Common myeloid progenitor, CD34-positive (primary cell): ENCODE results near the gene SUOX.
A peak's percentile ranks its signal among the peaks of the same experiment; 100 is the strongest.

Experiments used
- CTCF ChIA-PET: fragments of 350-600 bp; sonication (Branson Sonifier 250); formaldehyde crosslinking; loops from one replicate; lab custom pipeline; 2021; ENCODE audit warnings: antibody characterized with exemption; lab: Charles Lee
- POLR2A ChIA-PET: fragments of 350-600 bp; sonication (Branson Sonifier 250); formaldehyde crosslinking; loops from one replicate; lab custom pipeline; 2021; ENCODE audit warnings: antibody characterized with exemption; lab: Charles Lee
- DNase-seq, 3 donors: peaks; one replicate each; pipeline versions ENCODE4 v3.0.0 to v3.0.0-alpha.2; 2013
- H3K27ac ChIP-seq, 2 experiments: 1 replicate in 1 of 2; 2 replicates in 1 of 2; pipeline ENCODE4 v1.7.0; 2013; ENCODE audit warnings: inconsistent platforms in 2 of 2, low read length in 2 of 2, mild to moderate bottlenecking in 2 of 2, low read depth in 1 of 2, moderate library complexity in 1 of 2; ENCODE audit not compliant: severe bottlenecking in 2 of 2, insufficient read depth in 1 of 2, poor library complexity in 1 of 2
- H3K27me3 ChIP-seq, 5 experiments: replicated peaks in 2 of 5; 1 replicate in 3 of 5; 2 replicates in 2 of 5; pipeline versions ENCODE4 v1.6.1 to v1.7.0; 2013; ENCODE audit warnings: low read length in 4 of 5, mild to moderate bottlenecking in 2 of 5, moderate library complexity in 2 of 5, inconsistent platforms in 1 of 5; ENCODE audit not compliant: insufficient read depth in 5 of 5, control insufficient read depth in 4 of 5
- H3K36me3 ChIP-seq, 4 experiments: 1 replicate in 2 of 4; 2 replicates in 2 of 4; pipeline versions ENCODE4 v1.6.1 to v1.7.0; 2013; ENCODE audit warnings: low read length in 3 of 4, control low read depth in 1 of 4, mild to moderate bottlenecking in 1 of 4; ENCODE audit not compliant: control insufficient read depth in 4 of 4, insufficient read depth in 4 of 4
- H3K4me1 ChIP-seq, 4 experiments: 1 replicate in 3 of 4; 2 replicates in 1 of 4; pipeline versions ENCODE4 v1.6.1 to v1.7.1; 2013; ENCODE audit warnings: low read length in 3 of 4, mild to moderate bottlenecking in 3 of 4, control low read depth in 1 of 4, inconsistent platforms in 1 of 4, moderate library complexity in 1 of 4; ENCODE audit not compliant: control insufficient read depth in 4 of 4, insufficient read depth in 4 of 4; ENCODE audit errors: control extremely low read depth in 1 of 4
- H3K4me3 ChIP-seq, 7 experiments: 1 replicate in 4 of 7; 2 replicates in 3 of 7; pipeline versions ENCODE4 v1.5.1 to v1.7.0; 2013; ENCODE audit warnings: mild to moderate bottlenecking in 7 of 7, low read length in 6 of 7, moderate library complexity in 6 of 7, inconsistent platforms in 2 of 7, low read depth in 2 of 7, control low read depth in 1 of 7; ENCODE audit not compliant: insufficient read depth in 4 of 7, control insufficient read depth in 1 of 7; ENCODE audit errors: extremely low read depth in 1 of 7
- H3K9me3 ChIP-seq, 5 experiments: 1 replicate in 4 of 5; 2 replicates in 1 of 5; pipeline versions ENCODE4 v1.6.1 to v1.7.1; 2013; ENCODE audit warnings: low read length in 4 of 5, mild to moderate bottlenecking in 2 of 5, inconsistent platforms in 1 of 5, low read depth in 1 of 5, moderate library complexity in 1 of 5; ENCODE audit not compliant: control insufficient read depth in 4 of 5, insufficient read depth in 2 of 5; ENCODE audit errors: control extremely low read depth in 1 of 5
- WGBS: methylation state at CpG from one replicate; pipeline ENCODE4 v1.1.5; 2013; ENCODE audit not compliant: insufficient coverage; 5-methylcytosine and 5-hydroxymethylcytosine counted together

Gene SUOX

DNA sequence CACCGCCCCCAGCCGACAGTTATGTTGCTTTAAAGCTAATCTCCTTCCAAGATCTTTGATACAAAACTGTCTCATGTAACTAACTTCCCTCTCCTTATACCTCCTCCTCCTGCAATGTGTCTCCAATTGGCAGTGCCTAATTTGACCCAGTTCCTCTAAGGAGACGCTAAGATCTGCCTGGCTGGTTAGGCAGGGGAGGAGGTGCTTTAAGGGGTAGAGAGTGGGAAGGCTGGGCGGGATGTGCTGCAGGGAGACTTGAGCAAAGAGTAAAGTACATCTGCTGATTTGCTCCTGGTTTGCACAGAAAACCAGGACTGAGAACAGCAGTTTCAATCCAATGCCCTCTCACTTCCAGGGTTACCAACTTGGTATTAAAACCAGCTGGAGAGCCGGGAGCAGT lies 16.4 kb downstream of the SUOX start:
- Histone ChIP-seq H3K27me3 (no peaks in the 10 kb centered on the region), H3K27ac (no peak overlapping the region), H3K9me3 (no peaks in the 10 kb centered on the region), H3K4me3 (no peak overlapping the region), H3K4me1 (peaks cover 0 to under 1% (median 0%) of the 10 kb centered on the region in 4 experiments), H3K36me3 (peaks cover 0 to 5% (median under 1%) of the 10 kb centered on the region in 4 experiments)
- ChIA-PET POLR2A (no interaction called here), CTCF (interaction anchor here (1.0 to 5.8 kb wide), 7 partner anchors 8 to 275 kb away, joined by 3 to 45 read pairs (median 4); partner anchors contain the start of gene SUOX)
- DNase-seq, result no peak
- 93% methylated on average over 3 of the region's 5 CpGs for WGBS

DNA sequence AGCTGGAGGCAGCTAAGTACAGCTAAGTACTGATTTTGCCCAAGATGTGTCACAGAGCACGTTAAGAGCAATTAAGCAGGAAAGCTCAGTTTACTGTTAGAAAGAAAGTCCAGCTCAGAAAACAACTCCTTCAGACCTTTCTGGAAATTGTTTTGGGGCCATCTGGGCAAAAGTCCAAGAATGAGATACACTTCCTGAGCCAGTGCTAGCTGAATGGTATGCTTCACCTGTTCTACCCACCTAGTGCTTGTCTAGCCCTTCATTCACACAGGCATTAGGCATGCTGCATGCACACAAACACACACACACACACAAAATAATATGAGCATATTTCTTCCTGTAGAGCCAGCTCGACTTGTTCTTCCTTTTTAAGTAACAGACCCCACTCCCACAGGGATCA lies 17.1 kb downstream of the SUOX start:
- H3K9me3 ChIP-seq, result no peaks in the 10 kb centered on the region
- ChIA-PET CTCF (interaction anchor here (1.2 to 5.8 kb wide), 4 partner anchors 8 to 17 kb away, joined by 4 to 45 read pairs (median 10); partner anchors contain the start of gene SUOX), POLR2A (no interaction called here)
- peaks cover 0 to 5% (median under 1%) of the 10 kb centered on the region in 4 experiments for H3K36me3 ChIP-seq
- 60% methylated on average over 2 of the region's 2 CpGs for WGBS
- H3K27ac ChIP-seq, result no peak overlapping the region
- no peaks in the 10 kb centered on the region for H3K27me3 ChIP-seq
- H3K4me1 ChIP-seq, result no peaks in the 10 kb centered on the region
- DNase-seq, result no peak
- no peak overlapping the region for H3K4me3 ChIP-seq

DNA sequence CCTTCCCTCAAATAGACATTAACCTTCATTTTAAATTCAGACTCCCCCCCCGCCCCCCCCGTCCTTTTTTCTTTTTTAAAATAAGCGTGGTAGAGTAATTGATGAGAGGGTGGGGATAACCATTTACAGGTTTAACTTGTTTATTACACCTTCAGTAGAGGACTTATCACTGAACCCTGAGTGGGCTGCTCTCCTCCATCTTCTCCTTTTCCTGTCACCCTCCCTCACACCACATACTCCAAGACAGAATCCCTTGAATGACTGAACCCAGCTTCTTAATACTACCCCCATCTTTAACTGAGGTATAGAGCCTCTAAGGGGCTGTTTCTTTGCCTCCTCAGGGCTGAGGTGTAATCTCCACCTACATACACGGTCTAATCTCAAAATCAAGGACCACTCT lies 20.1 kb downstream of the SUOX start:
- Histone ChIP-seq H3K36me3 (peaks cover 0 to 8% (median under 1%) of the 10 kb centered on the region in 4 experiments), H3K9me3 (no peaks in the 10 kb centered on the region), H3K27ac (no peak overlapping the region), H3K4me1 (peaks cover 11 to 26% (median 24%) of the 10 kb centered on the region in 4 experiments), H3K4me3 (no peak overlapping the region), H3K27me3 (no peaks in the 10 kb centered on the region)
- no CpG with 5 or more reads among the region's 4 CpGs for WGBS
- DNase-seq, result no peak
- ChIA-PET CTCF (interaction anchor here (14.1 kb wide), 1 partner anchor 21 kb away, joined by 290 read pairs; the partner anchor contains the start of gene SUOX), POLR2A (no interaction called here)

DNA sequence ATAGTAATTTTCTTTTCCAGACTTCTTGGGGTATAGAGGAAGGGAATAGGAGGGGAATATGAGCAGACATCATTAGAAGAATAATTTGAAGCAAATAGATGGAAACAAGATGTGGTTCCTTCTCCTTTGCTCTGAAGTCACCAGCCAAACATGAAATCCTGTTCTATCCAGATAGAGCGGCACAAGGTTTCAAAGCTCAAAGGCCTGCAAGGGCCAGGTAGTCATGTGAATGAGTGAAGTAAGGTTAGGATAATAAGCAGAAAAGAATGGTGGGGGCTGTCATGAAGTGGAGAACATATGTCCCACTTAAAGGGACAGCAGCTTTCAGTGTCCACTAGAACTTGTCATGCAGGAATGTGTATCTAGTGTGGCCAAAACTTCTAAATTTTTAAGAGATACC lies 21.3 kb downstream of the SUOX start:
- ChIA-PET POLR2A (no interaction called here), CTCF (interaction anchor here (1.1 to 14.1 kb wide), 3 partner anchors 11 to 22 kb away, joined by 3 to 290 read pairs (median 23); partner anchors contain the start of gene SUOX)
- peaks cover 0 to 8% (median under 1%) of the 10 kb centered on the region in 4 experiments for H3K36me3 ChIP-seq
- H3K4me3 ChIP-seq, result no peak overlapping the region
- no peak overlapping the region for H3K27ac ChIP-seq
- H3K4me1 ChIP-seq, result peaks cover 13 to 31% (median 29%) of the 10 kb centered on the region in 4 experiments
- no CpG with 5 or more reads among the region's 1 CpG for WGBS
- no peak for DNase-seq
- no peaks in the 10 kb centered on the region for H3K27me3 ChIP-seq
- H3K9me3 ChIP-seq, result no peaks in the 10 kb centered on the region

DNA sequence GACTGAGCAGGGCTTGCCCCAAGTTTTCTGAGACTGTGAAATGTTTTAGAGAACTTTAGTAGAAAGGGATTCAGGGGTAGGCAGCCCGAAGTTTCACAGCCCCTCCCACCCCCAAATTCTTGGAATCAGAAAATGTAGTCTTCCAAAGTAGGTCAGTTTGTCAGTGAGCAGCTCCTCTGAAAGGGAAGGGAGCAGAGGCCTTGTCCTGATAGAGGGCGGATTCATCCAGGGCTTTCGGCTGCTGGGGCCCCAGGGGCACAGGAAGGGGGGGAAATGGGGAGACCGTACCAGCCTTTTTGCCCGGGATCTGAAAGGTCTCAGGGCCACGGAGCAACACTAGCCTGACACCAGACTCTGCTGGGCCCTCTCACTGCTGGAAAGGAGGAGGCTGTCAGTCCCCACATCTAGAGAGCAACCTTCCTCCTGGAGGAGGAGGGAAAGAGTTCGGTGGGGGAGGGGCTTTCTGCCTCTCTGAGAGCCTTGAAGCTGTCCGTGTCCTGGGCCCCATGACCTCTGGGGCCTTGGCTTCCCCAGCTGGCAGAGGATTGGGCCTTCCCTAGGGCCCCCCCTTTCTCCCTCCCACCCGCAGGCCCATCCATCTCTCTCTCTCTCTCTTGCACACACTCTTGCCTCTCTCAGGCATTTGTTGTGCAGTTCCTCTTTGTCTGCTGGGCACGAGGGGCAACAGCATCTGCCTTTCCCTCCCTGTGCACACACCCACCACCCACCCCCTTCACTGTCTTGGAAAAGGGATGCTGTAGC lies 23.5 kb downstream of the SUOX start, which contains the start of gene IKZF4:
IKZF4 (plus strand) TSS at position 621 of the 762 bp plus-strand sequence. CDS start 451 bp downstream, outside the sequence.
- DNase-seq, result peak; percentile 60 to 91 (median 83)
- Histone ChIP-seq H3K9me3 (no peaks in the 10 kb centered on the region), H3K27me3 (no peaks in the 10 kb centered on the region), H3K4me3 (peak within 1 kb of the TSS; percentile 30 to 84 (median 68)), H3K4me1 (peaks cover 13 to 31% (median 29%) of the 10 kb centered on the region in 4 experiments), H3K36me3 (peaks cover 0 to 14% (median 12%) of the 10 kb centered on the region in 4 experiments), H3K27ac (peak within 1 kb of the TSS; percentile 61 to 84)
- POLR2A ChIA-PET, result interaction anchor here (0.5 kb wide), 2 partner anchors 34 to 96 kb away, joined by 3 to 4 read pairs; partner anchors contain the start of gene RPL41
- CTCF ChIA-PET, result interaction anchor here (3.9 to 14.1 kb wide), 2 partner anchors 9 to 24 kb away, joined by 23 to 290 read pairs; partner anchors contain the start of gene SUOX
- WGBS, result 1% methylated on average over 7 of the region's 10 CpGs

DNA sequence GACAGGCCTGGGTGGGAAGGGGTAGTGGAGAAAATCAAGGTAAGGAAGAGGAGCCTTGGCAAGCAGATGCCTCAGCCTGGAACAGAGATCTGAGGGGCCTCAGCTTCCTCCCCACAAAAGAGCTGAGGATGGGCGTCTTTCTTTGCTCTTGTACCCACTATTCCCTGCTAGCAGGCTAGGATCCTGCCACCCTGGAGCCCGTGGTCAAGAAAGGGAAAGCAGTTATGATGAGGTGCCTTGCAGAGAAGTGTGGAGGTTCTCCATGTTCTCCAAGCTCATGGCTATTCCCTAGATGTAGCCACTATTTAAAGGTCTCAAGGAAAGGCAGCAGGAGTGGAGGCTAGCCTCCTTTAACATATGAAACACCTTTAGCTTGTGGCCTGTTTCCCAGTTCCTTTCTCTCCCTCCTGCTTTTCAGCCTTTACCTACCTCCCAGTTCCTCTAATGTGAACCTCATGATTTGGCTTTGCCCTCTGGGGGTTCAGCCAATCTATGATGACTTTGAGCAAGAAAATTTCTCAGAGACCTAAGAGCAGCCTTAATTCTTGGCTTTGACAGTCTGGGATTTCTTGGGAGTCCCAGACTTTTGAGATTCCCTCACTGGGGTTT lies 24.9 kb downstream of the SUOX start:
- no CpG with 5 or more reads among the region's 2 CpGs for WGBS
- Histone ChIP-seq H3K4me3 (peak overlapping the region; percentile 5 to 84 (median 68)), H3K4me1 (peaks cover 13 to 31% (median 29%) of the 10 kb centered on the region in 4 experiments), H3K27me3 (no peaks in the 10 kb centered on the region), H3K9me3 (no peaks in the 10 kb centered on the region), H3K27ac (peak overlapping the region in 1 of 2 experiments; percentile 84), H3K36me3 (peaks cover 0 to 25% (median 19%) of the 10 kb centered on the region in 4 experiments)
- no peak for DNase-seq
- ChIA-PET POLR2A (interaction anchor here (1.0 kb wide), 1 partner anchor 48 kb away, joined by 3 read pairs; the partner anchor contains the start of gene RAB5B), CTCF (interaction anchor here (1.6 to 14.1 kb wide), 3 partner anchors 8 to 26 kb away, joined by 4 to 290 read pairs (median 7); partner anchors contain the start of gene SUOX)
